ENCODE data around the gene MAP3K14.

Gene MAP3K14

GRCh38 chr17:45282683-45283644, 33.9 kb downstream of the MAP3K14 start:
- DNase-seq (ENCODE audit: low read depth in 2 of 2), result no peak

DNA sequence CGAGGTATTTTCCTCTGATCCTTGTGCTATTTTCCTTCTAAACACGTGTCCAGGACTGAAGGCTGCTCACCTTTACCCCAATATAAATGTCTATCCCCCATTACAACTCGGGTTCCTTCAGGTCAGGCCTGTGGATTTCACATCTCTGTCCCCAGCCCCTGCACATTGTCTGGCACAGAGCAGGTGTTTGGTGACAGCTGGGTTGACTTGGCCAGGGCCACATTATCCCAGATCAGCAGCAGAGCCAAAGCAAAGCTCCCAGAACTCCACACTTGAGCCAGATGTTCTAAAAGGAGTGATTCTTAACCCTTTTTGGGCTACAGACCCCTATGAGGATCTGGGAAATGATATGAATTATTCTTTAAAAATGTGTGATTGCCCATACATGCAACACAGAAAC, 36.9 kb downstream of the MAP3K14 start:
- DNase-seq (ENCODE audit: low read depth in 2 of 2), result no peak

DNA sequence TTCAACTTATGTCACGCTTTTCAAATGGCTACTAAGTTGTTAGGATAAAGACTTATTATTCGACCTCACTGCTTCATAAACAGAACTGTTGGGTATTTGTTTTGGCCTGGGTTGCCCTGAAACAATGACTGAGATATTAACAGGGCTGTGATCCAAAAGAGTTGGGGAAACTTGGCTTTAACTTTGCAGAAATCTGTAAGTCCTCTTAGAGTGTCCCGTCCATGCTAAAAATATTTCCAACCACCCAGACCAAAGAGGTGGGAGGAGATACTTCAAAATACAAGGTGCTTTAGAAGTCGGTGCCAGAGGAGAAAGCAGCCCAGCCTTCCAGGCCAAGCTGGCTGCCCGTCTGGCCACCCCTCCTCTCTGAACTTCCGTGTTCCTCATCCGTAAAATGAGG, 38.8 kb downstream of the MAP3K14 start:
- no peak for DNase-seq (ENCODE audit: low read depth in 2 of 2)

GRCh38 chr17:45277216-45277849, 39.5 kb downstream of the MAP3K14 start:
- peak; percentile 78 to 85 for DNase-seq (ENCODE audit: low read depth in 2 of 2)

- no peak for DNase-seq (ENCODE audit: low read depth in 2 of 2)
Observed at GRCh38 chr17:45276031-45276430, 40.8 kb downstream of the MAP3K14 start.

DNA sequence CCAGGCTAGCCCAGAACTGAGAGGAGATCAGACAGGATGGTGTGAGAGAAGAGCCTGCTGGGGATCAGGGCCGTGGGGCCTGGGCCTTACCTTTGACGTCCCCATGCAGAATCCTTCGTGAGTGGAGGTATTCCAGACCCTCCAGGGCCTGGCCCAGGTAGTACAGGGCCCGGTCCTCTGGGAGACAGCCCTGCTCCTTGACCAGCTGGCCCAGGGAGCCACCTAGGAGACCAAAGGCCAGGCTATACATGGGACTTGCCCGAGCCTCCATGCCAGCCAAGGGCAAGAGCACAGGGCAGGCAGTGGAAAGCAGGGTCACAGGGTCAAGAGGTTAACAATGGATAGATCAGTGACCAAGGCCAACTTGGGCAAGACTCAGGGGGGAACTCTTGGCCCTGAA, 42.8 kb downstream of the MAP3K14 start:
- no peak for DNase-seq (ENCODE audit: low read depth in 2 of 2)

DNA sequence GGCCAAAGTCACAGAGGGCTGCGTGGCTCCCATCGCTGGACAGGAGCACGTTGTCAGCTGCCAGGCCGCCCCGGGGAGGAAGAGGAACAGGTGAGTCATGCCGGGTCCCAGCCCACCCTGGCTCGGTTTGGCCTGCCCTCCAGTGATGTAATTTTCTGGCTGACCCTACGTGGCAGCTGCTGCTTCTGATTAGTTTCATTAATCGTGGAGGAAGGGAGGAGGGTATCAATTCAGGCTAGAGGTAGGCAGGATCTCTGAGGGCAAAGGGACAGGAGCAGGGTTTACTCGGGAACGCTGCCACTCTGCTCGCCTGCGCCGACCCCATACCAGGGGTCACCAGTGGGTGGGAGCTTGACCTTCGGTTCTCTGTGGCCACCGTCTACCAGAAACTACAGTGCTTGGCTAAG, 43.3 kb downstream of the MAP3K14 start:
- no peak for DNase-seq (ENCODE audit: low read depth in 2 of 2)

- no peak for DNase-seq (ENCODE audit: low read depth in 2 of 2)
Observed at GRCh38 chr17:45271603-45272002, 45.2 kb downstream of the MAP3K14 start.

DNA sequence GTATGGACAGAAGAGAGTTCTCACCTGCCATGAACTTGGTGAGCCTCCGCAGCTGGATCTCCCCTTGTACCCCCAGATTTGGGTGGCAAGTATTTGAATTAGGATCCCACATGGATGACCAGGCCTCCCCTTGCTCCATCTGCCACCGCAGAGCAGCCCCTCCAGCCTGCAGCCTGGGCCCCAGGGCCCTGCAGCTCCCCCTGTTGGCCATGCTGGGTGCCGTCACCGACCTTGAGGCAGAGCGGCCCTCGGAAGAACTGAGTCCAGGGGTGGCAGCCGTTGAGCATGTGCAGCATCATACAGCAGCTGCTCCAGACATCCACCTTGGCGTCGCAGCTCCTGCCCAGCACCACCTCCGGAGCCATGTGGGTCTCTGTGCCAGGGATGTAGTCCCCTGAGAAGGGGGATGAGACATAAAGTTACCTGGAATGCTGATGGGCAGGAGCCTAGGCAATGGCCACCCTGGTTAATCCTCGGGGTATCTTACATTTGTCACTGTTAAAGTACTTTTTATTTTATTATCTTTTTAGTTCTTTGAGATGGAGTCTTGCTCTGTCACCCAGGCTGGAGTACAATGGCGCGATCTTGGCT, 45.9 kb downstream of the MAP3K14 start:
- DNase-seq (ENCODE audit: low read depth in 2 of 2), result peak; percentile 12 to 34

GRCh38 chr17:45269912-45270311, 46.9 kb downstream of the MAP3K14 start:
- DNase-seq (ENCODE audit: low read depth in 2 of 2), result no peak

DNA sequence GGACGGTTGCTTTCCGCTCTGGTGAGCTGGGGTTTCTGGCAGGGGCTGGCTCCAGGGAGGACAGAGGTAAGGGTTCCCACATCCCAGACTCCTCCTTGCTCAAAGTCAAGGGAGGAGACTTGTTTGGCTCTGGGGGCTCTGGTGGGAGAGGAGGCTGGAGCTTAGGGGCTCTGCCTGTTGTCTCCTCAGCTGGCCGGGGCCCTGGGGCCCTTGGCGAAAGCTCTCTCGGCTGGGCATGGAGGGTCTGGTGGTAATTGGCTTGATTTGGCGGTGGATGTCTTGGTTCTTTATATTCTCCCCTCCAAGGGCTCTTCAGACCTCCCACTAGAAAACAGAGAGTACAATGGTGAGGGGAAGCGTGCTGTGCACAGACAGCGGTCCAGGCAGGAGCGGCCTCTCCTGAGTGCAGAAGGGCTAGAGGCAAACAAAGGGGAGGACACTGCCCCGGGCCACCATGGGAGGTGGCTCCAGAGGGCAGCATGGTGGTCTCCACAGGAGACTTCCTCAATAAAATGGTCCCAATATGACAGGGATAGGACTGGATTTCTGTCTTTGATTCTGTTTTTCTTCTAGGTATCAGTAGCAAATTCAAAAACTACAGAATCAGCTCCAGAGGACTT, 49.3 kb downstream of the MAP3K14 start:
- DNase-seq (ENCODE audit: low read depth in 2 of 2), result no peak

DNA sequence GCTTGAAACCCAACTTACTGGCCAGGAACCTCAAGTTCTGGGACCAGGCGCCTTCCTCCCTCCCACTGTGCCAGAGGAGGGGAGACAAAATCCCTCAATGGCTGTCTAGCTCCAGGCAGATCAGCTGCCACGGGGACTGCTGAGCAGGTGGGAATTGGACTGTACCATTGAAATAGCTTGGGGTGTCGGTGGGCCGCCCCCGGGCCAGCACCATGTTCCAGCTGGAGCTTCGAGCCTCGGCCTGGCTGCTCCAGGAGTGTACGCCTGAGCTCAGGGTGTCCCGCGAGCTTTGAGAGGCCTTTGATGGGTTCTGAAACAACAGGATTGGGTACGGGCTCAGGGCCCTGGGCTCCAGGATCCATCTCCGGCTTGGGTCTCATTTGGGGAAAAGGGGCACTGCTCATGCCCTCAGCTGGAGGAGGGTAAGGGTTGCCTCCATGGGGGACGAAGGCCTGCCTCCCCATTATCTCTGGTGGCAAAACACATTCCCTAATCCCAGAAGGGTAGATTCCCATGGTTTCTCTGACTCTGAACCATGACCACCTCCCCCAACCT, 50.4 kb downstream of the MAP3K14 start:
- DNase-seq (ENCODE audit: low read depth in 2 of 2), result no peak

DNA sequence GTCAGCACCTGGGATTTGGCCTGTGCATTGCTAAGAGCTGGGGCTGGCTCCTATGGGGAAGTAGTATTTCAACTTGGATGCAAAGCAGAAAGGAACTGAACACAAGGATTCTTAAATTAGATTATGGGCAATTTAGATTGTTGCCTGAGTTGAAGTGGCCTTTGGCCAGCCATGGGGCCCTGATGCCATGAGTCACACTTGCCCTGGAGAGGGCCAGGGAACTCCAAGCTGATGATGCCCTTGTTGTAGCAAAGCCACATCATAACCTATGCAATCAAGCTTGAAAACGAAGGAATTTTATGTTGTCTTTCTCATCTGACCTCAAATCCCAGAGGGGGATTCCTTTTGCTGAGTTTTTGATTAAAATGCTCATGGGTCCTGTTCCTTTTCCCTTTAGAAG, 51.0 kb downstream of the MAP3K14 start:
- DNase-seq (ENCODE audit: low read depth in 2 of 2), result no peak

- DNase-seq (ENCODE audit: low read depth in 2 of 2), result no peak
Observed at GRCh38 chr17:45264988-45265387, 51.8 kb downstream of the MAP3K14 start.

GRCh38 chr17:45264430-45264829, 52.4 kb downstream of the MAP3K14 start:
- no peak for DNase-seq (ENCODE audit: low read depth in 2 of 2)

DNA sequence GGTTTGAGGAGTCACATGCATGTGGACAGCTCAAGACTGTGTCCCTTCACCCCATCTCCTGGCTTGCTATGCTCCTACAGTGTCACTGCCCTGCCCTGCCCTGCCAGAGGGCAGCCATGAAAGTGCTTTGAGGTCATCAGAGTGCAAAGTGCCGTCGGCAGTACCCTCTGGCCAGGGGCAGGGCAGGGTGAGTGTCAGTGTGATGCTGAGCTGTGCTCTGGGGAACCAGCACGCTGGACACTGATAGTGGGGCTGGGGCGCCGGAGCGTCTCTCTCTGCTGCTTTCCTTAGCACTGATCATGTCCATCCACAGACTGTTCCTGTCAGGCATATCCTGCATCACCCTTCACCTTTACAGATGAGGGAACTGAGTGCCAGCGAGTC, 53.4 kb downstream of the MAP3K14 start:
- no peak for DNase-seq (ENCODE audit: low read depth in 2 of 2)

GRCh38 chr17:45262516-45263476, 54.0 kb downstream of the MAP3K14 start:
- DNase-seq (ENCODE audit: low read depth in 2 of 2), result no peak

- DNase-seq (ENCODE audit: low read depth in 2 of 2), result peak; percentile 49 to 73
Observed at GRCh38 chr17:45261577-45262515, 55.0 kb downstream of the MAP3K14 start, which contains the start of gene SPATA32. Gene SPATA32 (minus strand): TSS chr17:45262094. CDS start chr17:45262016, 78 bp downstream.

GRCh38 chr17:45260204-45260783, 56.5 kb downstream of the MAP3K14 start:
- no peak for DNase-seq (ENCODE audit: low read depth in 2 of 2)

Measured in stimulated activated CD8-positive, alpha-beta memory T cell treated with anti-CD3 and anti-CD28 coated beads, Interleukin-7, amount 100 ng/mL, for 4 hours (primary cell).